ENCODE measurements around the gene SLC23A2.
A peak's percentile ranks its signal among the peaks of the same experiment; 100 is the strongest.
"Not testable (repeated sequence)": the region's sequence is repeated elsewhere in the genome, so short reads cannot be mapped to it uniquely, and the experiment has no call there.

The SLC23A2 gene

DNA sequence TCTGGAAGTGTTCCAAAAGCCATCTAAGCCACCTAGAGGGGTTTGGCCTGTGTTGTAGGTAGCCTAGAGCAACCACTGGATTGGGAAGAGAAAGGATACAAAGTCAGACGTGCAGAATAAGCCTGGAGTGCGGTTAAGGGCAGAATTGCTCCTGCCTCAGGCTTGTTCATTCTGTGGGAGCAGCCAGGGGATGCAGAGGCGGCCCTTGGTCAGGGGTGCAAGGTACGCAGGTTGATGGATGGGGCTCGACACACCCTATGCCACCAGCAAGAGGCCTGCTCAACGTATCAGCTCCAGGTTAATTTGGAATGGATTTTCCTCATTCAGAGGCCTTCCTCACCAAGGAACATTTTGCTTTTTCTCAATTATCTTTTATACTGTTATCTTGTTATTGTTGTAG lies 129.8 kb downstream of the SLC23A2 start:
- no peak for DNase-seq

DNA sequence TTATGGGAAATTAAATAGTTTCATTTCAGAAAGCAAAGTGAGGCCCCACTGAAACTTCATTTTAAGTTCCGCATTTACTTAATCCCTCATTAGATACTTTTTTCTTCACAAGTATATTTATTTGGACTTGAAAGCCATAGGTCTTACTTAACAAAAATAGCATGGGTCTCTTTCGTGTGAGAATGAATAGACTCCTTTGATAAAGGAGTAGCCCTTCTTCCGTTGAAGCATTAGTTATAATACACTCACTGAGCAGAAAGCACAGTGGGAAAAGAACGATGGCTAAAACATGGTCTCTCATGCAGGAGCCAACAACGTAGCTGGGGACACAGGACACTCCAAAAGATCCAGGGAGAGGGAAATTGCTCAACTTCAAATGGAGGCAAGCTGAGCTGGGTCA lies 130.4 kb downstream of the SLC23A2 start:
- DNase-seq = no peak

DNA sequence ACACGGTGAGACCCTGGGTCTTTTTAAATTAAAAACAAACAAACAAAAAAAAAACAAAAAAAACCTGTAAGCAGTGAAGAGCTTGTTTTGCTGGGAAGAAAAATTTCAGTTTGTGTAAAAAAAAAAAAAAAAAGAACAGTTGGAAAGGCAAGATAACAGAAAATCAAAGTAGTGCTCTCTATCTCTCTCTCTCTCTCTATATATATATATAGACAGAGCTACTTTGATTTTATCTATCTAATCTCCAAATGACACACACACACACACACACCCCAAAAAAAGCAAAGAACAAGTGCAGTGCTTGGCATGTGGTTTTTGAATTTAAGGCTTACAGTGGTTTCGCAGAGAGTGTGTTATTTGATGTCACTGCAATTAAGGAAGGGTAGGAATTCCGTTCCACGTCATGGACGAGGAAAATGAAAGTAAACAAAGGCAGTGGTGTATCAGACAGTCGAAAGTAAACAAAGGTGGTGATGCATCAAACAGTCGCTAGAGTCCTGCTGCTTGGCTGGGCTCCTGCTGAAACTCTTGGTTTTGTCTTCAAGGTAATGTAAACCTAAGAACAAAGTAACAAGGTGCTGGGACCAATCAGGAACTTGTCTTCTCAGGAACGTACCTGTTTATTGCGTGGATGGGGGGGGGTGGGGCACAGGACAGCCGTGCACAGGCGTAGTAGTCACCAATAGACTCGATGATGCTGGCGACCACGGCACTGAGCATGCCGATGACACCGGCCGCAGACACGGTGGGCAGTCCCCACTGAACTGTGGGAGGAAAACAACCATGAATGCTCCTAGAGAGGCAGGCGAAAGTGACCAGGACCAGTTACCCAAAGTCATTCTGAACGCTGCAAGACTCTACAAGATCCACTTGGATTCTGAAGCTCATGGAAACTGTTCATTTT lies 131.8 kb downstream of the SLC23A2 start:
- peak in 1 of 2 experiments; percentile 22 for DNase-seq

GRCh38 chr20:4867051-4867450 lies 134.3 kb downstream of the SLC23A2 start:
- DNase-seq = no peak

GRCh38 chr20:4866429-4866828 lies 134.9 kb downstream of the SLC23A2 start:
- no peak for DNase-seq

GRCh38 chr20:4864311-4864752 lies 137.0 kb downstream of the SLC23A2 start:
- no peak for DNase-seq

DNA sequence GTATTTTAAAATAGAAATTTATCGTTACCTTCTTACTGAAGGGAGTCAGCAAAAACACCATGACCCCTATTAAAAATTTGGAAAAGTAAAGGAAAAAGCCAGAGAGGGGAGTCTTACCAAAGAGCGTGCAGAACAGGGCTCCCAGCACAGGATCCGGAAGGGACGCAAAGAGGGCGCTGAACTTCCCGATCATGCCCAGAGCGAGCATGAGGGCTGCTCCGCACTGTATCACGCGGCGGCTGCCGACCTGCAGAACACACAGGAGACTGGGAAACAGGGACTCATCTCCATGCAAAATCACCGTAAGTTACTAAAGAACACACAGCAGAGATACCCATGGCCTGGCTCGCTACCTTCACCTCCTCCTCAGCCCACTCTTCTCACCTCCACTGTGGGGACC lies 138.6 kb downstream of the SLC23A2 start:
- DNase-seq = no peak

DNA sequence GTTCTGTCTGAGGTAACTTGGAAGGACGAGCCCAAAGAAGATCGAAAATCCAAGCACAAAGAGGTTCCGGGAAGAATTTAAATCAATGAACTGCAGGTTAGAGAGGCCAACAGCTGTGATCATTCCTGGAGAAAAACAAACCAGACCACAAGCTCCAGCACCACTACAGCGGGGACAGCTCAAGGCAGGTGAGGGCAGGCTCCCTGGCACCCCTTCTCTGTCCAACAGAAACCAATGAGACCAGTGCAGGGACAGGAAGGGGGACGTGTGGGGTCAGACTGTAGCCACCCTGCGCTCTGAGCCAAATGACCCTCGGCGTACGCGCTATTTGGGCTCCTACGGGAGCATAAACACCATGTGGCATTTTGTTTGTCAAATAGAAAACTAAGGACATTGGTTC lies 139.3 kb downstream of the SLC23A2 start:
- DNase-seq = no peak

DNA sequence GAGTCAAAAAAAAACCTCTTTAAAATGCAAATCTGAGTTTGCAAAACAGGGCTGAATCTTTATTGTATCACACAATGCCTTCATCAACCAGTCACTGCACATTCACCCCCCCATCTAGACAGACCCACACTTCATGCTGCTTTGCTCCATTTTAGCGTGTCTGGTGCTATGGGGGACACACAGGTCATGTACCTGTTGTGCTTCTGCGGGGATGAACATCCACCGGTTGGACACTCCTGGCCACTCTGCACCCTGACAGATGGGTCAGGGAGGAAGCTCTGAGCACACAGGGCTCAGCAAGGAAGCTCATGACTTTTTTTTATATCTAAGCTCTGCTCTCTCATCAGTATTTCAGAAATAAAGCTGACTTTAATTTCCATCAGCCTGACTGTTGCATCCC lies 143.3 kb downstream of the SLC23A2 start:
- DNase-seq = no peak

GRCh38 chr20:4856022-4856755 lies 145.1 kb downstream of the SLC23A2 start:
- DNase-seq = no peak

DNA sequence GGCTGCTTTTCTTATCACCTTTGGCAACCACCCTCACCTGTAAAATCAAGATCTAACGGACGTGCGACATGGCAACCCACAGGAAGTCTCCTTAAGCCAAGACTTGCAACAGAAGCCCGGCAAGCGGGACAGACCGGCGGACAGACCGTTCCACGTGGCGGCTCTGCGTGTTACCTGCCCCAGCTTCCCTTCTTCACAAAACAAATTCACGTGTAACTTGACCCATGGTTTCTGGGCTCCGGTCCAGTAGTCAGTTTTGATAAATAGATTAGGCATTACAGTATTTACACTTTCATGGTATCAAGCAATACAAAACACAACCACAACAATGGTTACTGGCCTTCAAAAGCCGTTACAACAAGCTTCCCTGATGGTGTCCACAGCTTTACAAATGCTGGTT lies 145.8 kb downstream of the SLC23A2 start:
- DNase-seq = no peak

GRCh38 chr20:4855097-4855496 lies 146.2 kb downstream of the SLC23A2 start:
- no peak for DNase-seq

- DNase-seq = no peak
These were observed 146.8 kb downstream of the SLC23A2 start for GRCh38 chr20:4854561-4854901.

- DNase-seq = no peak
These were observed 147.4 kb downstream of the SLC23A2 start for GRCh38 chr20:4853757-4854560.

GRCh38 chr20:4853004-4853403 lies 148.3 kb downstream of the SLC23A2 start:
- no peak for DNase-seq

GRCh38 chr20:4850960-4851359 lies 150.3 kb downstream of the SLC23A2 start:
- no peak for DNase-seq

DNA sequence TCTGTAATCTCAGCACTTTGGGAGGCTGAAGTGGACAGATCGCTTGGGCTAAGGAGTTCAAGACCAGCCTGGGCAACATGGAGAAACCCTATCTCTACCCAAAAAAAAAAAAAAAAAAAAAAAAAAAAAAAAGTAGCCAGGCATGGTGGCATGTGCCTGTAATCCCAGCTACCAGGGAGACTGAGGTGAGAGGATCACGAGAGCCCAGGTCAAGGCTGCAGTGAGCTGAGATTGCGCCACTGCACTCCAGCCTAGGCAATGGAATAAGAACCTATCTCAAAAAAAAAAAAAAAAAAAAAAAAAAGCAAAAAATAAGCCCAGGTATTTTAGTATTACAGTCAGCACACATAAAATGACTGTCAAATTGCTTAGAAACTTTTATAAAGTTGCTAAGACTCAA lies 152.5 kb downstream of the SLC23A2 start:
- not testable (repeated sequence) for DNase-seq

DNA sequence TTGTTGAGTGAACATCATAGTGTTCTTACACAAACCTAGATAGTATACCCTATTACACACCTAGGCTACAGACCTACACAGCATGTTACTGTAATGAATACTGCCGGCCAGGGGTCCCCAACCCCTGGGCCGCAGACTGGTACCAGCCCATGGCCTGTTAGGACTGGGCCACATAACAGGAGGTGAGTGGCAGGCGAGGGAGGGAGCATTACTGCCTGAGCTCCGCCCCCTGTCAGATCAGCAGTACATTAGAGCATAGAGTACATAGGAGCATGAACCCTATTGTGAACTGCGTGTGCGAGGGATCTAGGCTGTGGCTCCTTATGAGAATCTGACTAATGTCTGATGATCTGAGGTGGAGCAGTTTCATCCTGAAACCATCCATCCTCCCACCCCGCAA lies 153.3 kb downstream of the SLC23A2 start:
- no peak for DNase-seq

- no peak for DNase-seq
These were observed 154.5 kb downstream of the SLC23A2 start for GRCh38 chr20:4846821-4847220.

- DNase-seq = no peak
These were observed 156.4 kb downstream of the SLC23A2 start for GRCh38 chr20:4844751-4845465.

GRCh38 chr20:4844325-4844724 lies 157.0 kb downstream of the SLC23A2 start:
- no peak for DNase-seq

DNA sequence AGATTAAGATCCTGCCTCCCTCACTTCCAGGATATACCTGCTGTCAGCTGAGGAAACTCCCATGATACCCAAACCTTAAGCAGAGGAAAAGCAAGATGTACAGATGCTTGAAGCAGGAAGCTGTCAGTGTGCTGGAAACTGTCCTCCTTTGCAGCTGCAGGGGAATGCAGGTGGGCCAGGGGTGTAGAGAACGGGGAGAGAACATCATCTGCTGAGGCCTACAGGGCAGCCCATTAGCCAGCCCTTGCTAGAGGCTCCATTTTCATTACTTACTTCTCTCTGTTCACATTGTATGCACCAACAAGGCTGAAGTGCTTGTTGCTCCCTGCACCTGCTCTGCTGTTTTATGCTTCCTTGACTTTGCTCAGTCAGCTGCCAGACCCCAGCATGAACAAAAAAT lies 160.5 kb downstream of the SLC23A2 start:
- DNase-seq = peak in 1 of 2 experiments; percentile 48

DNA sequence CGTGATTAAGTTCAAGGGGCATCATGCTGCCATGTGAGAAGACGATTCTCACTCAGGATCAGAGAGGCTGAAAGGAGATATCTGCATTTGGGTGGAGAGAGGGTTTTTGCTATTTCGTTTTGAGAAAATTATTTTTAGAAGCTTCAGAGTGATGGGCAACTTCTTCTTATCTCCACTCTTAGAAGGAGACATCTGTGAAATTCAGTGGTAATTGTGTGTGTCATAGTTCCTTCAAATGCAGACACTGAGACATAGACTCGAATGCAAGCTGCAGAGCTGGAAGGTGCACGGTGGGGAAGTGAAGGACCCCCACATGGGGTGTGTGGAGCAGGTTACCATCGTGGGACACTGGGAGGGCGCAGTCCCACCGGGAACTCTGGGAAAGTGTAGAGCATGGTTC lies 162.8 kb downstream of the SLC23A2 start:
- no peak for DNase-seq

Data from NCI-H187 (cell line).